Regular cardiac myocyte (primary cell): ENCODE measurements around the gene GZMA. TPM values are rescaled to one million over a fixed set of nuclear protein-coding genes. Genes with fewer than 3 reads are reported as not detected.

ENCODE experiments used
- total RNA-seq: library from RNA; depleted of rRNA; stranded (reverse); fragments of >200 nt; gene quantifications from 2 replicates; pipeline ENCODE4 v1.2.3, GENCODE V29; 2014

The GZMA gene
- total RNA-seq, result not detected in 2 replicates

GRCh38 chr5:55102348-55102747 is at the start of gene GZMA:
Gene GZMA (plus strand): TSS chr5:55102646. CDS start chr5:55102683, 37 bp downstream.

Other genes with a start within 250 kb of the GZMA start
- gene ESM1, start 117.1 kb upstream of the GZMA start, total RNA-seq, result 42.3 and 338 TPM in 2 replicates
- gene GZMK, start 78.4 kb upstream of the GZMA start, total RNA-seq, result 0.28 and 1.2 TPM in 2 replicates
- 165 and 182 TPM in 2 replicates for gene GPX8, start 57.5 kb downstream of the GZMA start, total RNA-seq
- 0.19 and 0.56 TPM in 2 replicates for gene CDC20B, start 70.5 kb downstream of the GZMA start, total RNA-seq
- gene MCIDAS, start 124.7 kb downstream of the GZMA start, total RNA-seq, result not detected in 2 replicates
- under 0.01 and 0.56 TPM in 2 replicates for gene CCNO, start 131.0 kb downstream of the GZMA start, total RNA-seq
- 34.1 and 38.5 TPM in 2 replicates for gene DHX29, start 205.0 kb downstream of the GZMA start, total RNA-seq
- gene MTREX, start 205.3 kb downstream of the GZMA start, total RNA-seq, result 151 and 181 TPM in 2 replicates